Astrocyte (in vitro differentiated cells and primary cell): ENCODE data around the gene PHC1.

Experiments
- EZH2 ChIP-seq: IDR thresholded peaks from 2 replicates; pipeline ENCODE4 v1.6.1; 2012; ENCODE audit warnings: mild to moderate bottlenecking, low read length, inconsistent platforms; ENCODE audit not compliant: insufficient read depth
- TF ChIP-seq, protein P1 (sequence below): IDR thresholded peaks from 2 replicates; pipeline ENCODE4 v1.5.1; 2011; ENCODE audit warnings: low read depth, mild to moderate bottlenecking, inconsistent platforms, low read length, moderate library complexity; ENCODE audit not compliant: insufficient read depth

DNA sequence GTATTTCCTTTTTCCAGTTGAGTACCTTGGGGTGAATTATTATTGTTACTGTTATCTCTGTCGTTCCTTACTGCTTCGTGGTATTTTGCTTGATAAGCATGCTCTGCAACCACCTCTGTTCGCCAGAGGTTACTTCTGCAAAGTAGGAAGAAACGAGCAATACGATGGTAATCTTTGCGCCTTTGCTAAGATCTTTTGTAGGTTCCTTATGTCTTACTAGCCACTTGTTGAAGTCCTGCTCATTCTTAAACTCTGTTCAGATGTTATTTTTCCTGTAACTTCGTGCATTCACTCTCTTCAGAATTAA, 35.9 kb downstream of the PHC1 start:
- TF ChIP-seq, protein P1, sequence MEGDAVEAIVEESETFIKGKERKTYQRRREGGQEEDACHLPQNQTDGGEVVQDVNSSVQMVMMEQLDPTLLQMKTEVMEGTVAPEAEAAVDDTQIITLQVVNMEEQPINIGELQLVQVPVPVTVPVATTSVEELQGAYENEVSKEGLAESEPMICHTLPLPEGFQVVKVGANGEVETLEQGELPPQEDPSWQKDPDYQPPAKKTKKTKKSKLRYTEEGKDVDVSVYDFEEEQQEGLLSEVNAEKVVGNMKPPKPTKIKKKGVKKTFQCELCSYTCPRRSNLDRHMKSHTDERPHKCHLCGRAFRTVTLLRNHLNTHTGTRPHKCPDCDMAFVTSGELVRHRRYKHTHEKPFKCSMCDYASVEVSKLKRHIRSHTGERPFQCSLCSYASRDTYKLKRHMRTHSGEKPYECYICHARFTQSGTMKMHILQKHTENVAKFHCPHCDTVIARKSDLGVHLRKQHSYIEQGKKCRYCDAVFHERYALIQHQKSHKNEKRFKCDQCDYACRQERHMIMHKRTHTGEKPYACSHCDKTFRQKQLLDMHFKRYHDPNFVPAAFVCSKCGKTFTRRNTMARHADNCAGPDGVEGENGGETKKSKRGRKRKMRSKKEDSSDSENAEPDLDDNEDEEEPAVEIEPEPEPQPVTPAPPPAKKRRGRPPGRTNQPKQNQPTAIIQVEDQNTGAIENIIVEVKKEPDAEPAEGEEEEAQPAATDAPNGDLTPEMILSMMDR, result no peak
- no peak for TF ChIP-seq EZH2
